IPS-NIHi7 (cell line): ENCODE data around the gene PPT2.

Source experiments
- DNase-seq: peaks from one replicate; pipeline ENCODE4 v3.0.0; 2012; ENCODE audit warnings: mixed read lengths; ENCODE audit errors: extremely low spot score

The PPT2 gene

GRCh38 chr6:32151863-32152768 lies 1.8 kb upstream of the PPT2 start, which contains the start of gene PRRT1:
Gene PRRT1, minus strand, starts transcription at chr6:32151939. Its CDS starts 112 bp downstream, at chr6:32151827.
- no peak for DNase-seq

DNA sequence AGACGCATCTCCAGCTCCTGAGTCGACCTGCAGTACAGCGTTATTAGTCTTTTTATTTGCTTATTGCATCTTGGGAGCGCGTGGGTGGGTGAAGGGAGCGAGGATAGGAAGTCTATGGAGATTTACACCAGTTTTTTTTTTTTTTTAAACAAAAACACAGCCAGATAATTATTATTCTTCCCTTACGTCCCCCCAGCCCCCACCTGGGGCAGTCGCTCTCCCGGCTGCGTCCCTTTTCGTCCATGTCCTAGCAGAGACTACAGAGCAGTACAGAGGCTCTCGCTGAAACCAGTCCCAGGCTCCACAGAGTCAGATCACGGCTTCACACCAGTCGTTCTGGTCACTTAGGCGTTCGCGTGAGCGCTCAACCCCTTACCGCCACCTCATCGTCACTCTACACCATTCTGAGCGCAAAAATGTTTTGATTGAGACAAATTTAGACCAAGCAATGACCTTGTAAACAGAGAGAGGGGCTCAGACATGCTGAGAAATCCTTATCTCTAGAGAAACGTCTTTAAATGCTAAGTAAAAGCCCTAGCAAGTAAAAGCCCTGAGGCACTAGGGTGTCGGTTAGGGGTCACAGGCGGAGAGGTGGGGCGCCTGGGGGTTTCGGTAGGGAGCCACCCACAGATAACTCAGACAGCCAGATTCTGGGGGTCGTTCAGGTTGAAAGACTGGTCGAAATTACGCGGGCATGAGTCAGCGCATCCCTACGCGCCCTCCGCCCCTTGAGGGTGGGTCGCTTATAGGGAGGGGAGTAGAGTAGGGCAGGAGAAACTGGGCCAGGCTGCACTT lies 975 bp upstream of the PPT2 start:
- peak; percentile 62 for DNase-seq

- peak; percentile 75 for DNase-seq
These were observed 697 bp downstream of the PPT2 start for GRCh38 chr6:32154514-32155161.

DNA sequence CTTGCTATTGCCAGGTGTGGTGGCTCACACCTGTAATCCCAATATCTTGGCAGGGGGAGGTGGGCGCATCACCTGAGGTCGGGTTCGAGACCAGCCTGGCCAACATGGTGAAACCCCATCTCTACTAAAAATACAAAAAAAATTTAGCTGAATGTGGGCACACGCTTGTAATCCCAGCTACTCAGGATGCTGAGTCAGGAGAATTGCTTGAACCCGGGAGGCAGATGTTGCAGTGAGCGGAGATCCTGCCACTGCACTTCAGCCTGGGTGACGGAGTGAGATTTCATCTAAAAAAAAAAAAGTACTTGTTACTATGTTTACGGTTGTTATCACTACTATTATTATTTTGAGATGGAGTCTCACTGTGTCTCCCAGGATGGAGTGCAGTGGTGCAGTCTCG lies 3.0 kb downstream of the PPT2 start:
- no peak for DNase-seq

DNA sequence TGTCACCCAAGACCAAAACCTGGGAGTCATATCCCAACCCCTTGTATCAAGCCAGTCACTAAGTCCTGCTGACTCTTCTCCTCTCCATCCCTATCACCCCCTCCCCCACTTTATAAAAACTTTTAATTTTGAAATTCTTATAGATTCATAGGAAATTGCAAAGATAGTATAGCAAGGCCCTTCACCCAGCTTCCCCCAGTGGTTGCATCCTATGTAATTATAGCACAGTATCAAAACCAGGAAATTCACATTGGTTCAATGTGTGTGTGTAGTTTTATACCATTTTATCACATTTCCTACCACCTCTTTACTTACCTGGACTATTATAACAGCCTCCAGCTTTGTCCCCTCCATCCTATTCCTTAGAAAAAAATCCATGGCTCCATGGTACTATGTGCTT lies 4.1 kb downstream of the PPT2 start:
- DNase-seq, result no peak

DNA sequence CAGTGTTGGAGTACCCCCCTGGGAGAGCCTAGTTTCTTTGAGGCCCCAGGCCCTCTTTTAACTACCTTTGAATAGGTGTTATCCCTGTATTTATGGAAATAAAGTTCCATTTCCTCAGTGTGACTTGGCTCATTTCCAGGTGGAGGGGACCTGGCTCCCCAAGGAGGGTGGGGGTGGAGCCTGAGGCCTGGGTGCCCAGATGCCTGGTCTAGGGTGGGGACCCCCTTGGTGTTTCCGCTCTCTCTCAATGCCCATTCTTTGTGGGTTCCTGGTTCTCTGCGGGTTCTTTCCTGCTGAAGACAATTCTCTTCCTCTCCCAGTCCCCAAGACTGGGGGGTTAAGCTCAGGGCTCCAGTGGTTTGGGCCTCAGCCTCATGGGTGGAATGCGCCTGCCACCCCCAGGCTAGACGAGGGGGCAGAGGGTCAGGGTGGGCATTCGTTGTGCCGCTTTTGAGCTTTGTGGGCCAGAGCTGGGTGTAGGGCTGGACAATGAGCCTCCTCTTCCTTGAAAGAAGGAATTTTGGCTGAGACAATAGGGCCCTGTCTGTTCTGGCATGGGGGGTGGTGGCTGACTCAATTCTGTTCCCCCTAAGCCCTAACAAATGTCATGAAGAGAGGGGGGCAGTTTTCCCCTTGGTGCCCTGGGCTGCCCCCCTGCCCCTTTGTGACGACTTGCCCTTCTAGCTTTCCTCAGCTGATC lies 9.8 kb downstream of the PPT2 start:
- no peak for DNase-seq

DNA sequence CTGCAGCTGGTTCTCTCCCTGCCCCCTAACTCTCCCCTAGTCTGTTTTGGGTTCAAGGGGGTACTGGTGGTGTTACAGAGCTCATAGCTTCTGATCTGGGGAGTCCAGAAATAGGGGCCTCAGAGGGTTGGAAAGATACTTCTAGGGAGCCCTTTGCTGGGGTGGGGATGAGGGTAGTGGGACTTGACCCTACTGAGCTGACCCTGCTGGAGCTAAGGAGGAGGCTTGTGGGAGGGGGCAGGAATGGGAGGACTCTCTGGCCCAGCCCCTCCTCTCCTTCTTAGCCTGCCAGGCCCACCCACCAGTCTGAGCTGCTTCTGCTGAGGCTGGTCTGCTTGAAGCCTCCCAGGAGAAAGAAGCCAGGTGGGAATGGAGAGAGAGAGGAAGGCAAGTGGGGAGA lies 10.4 kb downstream of the PPT2 start, which contains the start of gene EGFL8:
Gene EGFL8, plus strand, starts transcription at position 301 of the 400 bp plus-strand sequence. CDS start 1,571 bp downstream, outside the sequence.
- no peak for DNase-seq

DNA sequence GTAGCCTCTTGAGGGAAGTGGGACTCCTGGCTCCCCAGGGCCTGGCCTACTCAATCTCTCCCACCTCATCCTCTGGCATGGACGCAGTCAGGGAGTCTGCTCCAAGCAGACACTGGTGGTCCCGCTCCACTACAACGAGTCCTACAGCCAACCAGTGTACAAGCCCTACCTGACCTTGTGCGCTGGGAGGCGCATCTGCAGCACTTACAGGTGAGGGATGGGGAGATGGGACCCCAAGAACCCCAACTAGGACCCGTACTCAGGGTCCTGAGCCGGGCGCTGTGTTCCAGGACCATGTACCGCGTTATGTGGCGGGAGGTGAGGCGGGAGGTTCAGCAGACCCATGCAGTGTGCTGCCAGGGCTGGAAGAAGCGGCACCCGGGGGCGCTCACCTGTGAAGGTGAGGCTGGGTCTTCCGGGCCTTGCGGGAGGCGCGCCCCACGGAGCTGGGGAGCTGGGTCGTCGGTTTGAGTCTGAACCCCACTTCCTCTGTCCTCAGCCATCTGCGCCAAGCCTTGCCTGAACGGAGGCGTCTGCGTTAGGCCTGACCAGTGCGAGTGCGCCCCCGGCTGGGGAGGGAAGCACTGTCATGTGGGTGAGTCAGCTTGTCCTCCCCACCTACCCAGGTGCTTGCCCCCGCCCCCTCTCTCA lies 12.6 kb downstream of the PPT2 start:
- DNase-seq, result peak; percentile 73

DNA sequence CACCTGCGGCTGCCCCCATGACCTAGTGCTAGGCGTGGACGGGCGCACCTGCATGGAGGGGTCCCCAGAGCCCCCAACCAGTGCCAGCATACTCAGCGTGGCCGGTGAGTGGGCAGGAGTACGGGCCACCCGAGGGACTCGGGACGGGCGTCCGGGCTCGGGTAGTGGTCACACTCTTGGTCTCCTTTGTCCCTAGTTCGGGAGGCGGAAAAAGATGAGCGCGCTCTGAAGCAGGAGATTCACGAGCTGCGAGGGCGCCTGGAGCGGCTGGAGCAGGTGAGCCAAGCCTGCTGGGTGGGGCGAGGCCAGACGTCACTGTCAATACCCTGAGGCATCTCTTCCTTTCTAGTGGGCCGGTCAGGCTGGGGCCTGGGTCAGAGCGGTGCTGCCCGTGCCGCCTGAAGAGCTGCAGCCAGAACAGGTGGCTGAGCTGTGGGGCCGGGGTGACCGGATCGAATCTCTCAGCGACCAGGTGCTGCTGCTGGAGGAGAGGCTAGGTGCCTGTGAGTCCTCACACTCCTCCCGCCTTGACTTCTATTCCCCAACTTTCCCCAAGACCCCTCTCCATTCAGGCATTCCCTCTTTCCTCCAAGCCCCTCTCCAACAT lies 13.3 kb downstream of the PPT2 start:
- DNase-seq, result no peak

- no peak for DNase-seq
These were observed 13.9 kb downstream of the PPT2 start for GRCh38 chr6:32167761-32168262.

DNA sequence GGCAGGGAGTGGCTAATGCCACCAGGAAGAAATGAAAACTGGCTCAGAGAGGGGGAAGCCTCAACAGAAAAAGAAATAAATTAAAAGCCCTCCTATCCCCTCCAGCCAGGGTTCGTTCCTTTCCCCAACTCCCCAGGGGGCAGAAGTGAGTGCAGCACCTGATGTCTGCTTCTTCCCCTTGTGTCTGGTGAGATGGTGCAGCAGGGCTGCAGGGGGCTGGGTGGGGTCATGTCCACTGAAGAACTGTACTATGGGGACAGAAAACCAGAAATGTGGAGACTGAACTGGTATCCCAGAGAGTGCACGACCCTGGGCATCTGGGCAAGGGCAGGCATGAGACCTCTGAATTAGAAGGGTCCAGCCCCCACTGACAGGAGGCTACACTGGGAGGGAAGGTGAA lies 14.4 kb downstream of the PPT2 start:
- no peak for DNase-seq

DNA sequence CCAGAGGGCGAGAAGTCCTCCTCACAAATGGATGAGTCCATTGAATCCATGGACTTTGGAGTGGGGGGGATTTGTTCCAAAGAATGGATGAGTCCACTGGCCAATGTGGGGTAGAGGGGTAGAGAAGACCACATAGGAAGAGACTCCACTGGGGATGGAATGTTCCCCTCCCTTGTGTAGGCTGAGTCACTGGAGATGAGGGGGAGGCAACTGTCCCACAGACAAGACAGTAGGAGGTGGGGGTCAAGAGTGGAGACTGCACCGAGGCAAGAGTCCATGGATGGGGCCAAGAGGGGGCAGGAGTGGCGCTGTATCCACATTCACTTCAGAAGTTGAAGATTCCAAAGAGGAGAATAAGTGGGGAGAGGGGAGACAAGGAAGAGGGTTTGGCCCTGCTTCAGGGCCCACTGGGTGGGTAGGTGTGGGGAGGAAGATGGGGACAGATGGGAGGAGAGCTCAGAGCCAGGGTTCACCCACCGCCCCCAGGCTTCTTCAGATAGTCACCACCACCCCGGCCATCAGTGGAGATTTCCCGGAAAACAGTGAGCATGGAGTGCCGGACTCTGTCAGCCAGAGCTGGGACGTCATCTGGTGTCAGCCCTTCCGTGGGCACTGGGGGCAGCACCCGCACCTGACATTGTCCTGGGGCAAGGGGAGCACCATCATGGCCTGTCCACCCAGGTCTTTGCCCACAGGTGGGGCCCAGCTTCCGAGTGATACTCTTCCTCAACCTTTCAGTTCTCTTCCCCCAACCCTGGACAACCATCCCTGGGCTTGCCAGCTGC lies 15.1 kb downstream of the PPT2 start:
- no peak for DNase-seq

DNA sequence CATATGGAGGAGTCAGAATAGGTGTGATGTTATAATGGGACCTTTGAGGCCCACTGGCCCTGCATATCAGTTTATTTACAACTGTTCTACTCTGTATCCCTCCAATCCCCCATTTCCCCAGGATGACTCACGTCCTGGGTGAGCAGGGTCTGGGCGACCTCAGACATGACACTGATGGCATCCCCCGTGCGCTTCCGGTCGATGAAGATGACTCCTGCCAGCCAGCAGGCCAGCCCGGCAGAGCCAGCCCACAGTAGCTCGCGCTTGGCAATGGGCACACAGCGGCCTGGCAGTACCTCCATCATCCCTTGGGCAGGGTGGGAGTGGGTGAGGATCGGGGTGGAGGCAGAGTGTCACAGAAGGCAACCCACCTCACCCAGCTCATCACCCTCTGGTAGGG lies 16.4 kb downstream of the PPT2 start:
- DNase-seq, result no peak

GRCh38 chr6:32171234-32171633 lies 17.3 kb downstream of the PPT2 start:
- no peak for DNase-seq

DNA sequence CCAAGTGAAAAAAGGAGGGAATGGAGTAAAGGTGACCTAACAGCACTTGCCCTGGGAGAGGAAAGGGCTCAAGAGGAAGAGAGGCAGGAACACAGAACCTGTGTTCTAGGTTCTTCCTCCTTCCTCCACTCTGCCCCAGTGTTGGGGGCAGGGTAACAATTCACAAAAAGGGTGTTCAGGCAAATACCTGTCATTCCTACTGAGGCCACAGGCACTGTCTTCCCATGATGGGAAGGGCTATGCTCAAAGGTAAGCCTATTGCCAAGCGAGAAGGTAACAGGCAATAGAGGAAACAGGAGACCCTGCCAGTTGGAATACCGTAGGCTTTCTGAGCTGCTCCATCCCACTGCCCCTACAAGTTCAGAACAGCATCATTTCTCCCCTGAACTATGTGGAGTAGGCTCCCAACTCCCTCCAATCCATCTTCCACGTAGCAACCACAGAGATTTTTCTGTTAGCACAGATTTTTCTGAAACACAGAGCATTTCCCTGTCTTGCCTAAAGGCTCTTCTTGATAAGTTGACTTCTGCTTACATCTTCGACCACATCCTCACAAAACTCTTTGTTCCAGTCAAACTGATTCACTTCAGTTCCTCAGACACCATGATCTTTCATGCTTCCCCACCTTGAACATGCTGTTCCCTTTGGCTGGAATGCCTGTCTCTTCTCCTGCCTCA lies 19.2 kb downstream of the PPT2 start:
- no peak for DNase-seq

DNA sequence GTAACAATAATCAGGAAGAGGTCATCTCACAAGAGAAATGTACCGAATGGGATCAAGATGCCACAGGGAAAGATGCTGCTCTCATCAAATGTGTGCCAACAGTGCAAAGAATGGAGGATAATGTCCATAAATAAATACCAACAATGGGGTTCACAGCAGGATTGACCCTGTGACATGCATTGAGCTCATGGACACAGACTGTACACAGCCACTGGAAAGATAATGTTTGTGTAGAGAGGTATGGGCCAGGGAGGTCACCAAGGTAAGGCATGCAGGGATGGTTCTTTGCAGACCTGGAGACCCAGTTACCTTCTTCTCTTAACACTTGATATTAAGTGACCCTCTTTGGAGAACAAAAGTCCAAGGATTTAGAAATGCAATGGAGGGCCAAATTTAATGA lies 20.5 kb downstream of the PPT2 start:
- no peak for DNase-seq

DNA sequence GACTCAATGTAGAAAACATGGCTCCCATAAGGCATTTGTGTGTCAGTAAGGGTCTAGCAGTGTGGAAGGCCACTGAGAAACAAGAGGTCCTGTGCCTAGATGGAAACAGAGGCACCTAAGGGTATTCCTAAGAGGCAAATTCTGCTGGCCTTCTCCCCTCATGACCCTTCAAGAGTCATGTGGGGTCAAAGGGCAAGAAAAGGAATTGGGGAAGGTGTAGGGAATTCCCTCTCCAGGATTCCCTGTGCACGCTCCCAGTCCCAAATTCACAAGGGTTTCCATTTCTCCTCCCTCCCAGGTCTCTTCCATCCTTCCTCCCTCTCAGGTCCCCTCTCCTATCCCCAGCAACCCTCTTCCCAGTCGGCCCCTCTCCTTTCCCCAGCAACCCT lies 21.4 kb downstream of the PPT2 start:
- DNase-seq, result no peak

DNA sequence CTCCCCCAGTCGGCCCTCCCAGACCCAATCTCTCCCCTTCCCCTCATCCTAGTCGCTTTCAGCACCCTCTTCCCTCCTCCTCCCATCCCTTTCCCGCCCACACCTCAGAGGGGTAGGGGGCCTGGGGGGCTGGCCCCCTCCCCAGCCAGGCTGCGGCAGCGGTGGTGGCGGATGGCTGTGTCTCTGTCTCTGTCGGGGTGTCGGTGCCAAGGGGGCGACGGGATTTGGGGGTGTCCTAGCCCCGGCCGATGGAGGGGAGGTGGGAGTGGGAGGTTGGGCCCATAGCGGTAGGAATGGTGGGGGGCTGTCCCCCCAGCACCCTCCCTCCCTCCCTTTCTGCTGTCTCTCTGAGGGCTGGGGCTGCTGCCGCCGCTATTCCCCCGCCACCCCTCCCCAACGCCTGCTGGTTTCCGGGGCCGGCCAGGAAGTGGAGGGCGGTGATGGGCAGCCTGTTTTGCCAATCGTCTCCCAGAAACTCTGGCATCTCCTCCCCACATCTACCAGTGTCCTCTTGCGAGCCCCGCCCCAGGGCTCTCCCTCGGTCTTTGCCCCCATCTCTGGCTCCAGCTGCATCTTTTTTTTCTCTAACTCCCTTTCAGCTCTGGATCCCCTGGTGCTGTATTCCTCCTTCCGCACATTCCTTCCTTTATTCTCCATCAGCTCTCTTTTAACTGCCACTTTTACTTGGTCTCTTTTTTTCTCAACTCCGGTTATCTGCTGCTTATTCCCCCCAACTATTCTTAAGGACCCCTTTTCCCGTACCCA lies 22.0 kb downstream of the PPT2 start, which contains the start of gene AGPAT1:
Gene AGPAT1, minus strand, starts transcription at position 374 of the 765 bp plus-strand sequence. CDS start 4,588 bp downstream, outside the sequence.
- DNase-seq, result peak; percentile 95
